GM12873 (cell line): ENCODE data around the gene NFKB2.

Experiments
- CTCF ChIP-seq: IDR thresholded peaks from 2 replicates; pipeline ENCODE4 v1.5.1; 2012; ENCODE audit warnings: low read depth, mild to moderate bottlenecking, moderate library complexity, low read length, control low read depth; ENCODE audit not compliant: insufficient read depth; ENCODE audit errors: missing control alignments

Gene NFKB2

GRCh38 chr10:102449321-102450123, 54.0 kb downstream of the NFKB2 start:
- no peak for TF ChIP-seq CTCF

GRCh38 chr10:102450124-102450373, 54.5 kb downstream of the NFKB2 start:
- TF ChIP-seq CTCF, result no peak

- TF ChIP-seq CTCF, result no peak
Observed at GRCh38 chr10:102450374-102451104, 55.0 kb downstream of the NFKB2 start.

GRCh38 chr10:102451105-102451969, 55.8 kb downstream of the NFKB2 start, which contains the start of gene C10orf95:
TSS of gene C10orf95 (minus strand) at chr10:102451543. CDS start at chr10:102451093, 450 bp downstream.
- TF ChIP-seq CTCF, result no peak
